Right forelimb (tissue), 1 donor: Measurements from ENCODE around the gene SHC3.

Experiments
- DNase-seq: peaks from one replicate; pipeline ENCODE4 v3.0.0-alpha.2; 2018

The SHC3 gene

GRCh38 chr9:89049646-89050045 is 129.0 kb downstream of the SHC3 start:
- no peak for DNase-seq

- no peak for DNase-seq
These were observed 130.0 kb downstream of the SHC3 start for GRCh38 chr9:89048616-89049015.

DNA sequence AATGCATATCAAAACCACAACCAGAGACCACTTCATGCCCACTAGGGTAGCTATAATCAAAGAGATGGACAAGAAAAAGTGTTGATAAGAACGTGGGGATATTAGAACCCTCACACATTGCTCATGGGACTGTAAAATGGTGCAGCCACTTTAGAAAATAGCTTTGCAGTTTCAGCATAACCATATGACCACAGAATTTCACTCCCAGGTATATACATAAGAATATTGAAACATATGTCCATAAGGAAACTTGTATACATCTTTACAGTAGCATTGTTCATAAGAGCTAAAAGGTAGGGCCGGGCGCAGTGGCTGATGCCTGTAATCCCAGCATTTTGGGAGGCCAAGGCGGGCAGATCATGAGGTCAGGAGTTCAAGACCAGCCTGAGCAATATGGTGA is 131.0 kb downstream of the SHC3 start:
- no peak for DNase-seq

- no peak for DNase-seq
These were observed 131.8 kb downstream of the SHC3 start for GRCh38 chr9:89046832-89047231.

- no peak for DNase-seq
These were observed 133.7 kb downstream of the SHC3 start for GRCh38 chr9:89044881-89045280.

DNA sequence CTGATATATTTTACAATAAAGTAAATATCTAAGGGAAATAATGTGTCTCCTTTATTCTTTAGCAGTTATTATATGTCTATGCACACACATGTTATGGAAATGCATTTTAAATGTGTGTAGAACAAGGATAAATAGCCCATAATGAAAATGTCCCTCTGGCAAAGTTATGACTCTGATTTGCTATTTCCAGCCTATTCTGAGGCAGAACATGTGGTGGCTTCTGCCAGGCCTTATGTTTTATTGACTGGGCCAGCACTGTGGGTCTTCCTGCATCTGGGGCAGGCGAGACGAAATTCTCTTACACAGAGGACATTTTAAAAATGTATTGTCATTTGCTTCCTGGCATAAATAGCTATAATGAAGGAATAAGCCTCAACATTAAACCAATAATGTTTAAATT is 134.5 kb downstream of the SHC3 start:
- no peak for DNase-seq

GRCh38 chr9:89042984-89043383 is 135.6 kb downstream of the SHC3 start:
- no peak for DNase-seq

- DNase-seq: no peak
These were observed 139.0 kb downstream of the SHC3 start for GRCh38 chr9:89039664-89040063.

DNA sequence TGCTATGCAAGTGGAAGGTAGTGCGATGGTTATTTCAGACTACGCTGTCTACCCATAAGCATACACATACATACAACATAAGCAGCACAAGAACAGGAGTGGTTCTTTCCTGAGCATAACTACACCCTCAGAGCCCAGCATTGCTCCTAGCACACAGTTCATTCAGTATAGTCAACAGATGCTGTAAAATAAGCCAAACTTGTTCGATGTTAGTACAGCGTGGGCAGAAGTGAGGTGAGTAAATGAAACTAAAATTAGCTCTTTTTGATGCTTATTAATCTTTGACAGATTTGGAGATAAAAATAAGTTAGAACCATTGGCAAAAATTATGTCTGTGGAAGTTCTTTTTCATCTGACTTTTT is 139.5 kb downstream of the SHC3 start:
- no peak for DNase-seq

DNA sequence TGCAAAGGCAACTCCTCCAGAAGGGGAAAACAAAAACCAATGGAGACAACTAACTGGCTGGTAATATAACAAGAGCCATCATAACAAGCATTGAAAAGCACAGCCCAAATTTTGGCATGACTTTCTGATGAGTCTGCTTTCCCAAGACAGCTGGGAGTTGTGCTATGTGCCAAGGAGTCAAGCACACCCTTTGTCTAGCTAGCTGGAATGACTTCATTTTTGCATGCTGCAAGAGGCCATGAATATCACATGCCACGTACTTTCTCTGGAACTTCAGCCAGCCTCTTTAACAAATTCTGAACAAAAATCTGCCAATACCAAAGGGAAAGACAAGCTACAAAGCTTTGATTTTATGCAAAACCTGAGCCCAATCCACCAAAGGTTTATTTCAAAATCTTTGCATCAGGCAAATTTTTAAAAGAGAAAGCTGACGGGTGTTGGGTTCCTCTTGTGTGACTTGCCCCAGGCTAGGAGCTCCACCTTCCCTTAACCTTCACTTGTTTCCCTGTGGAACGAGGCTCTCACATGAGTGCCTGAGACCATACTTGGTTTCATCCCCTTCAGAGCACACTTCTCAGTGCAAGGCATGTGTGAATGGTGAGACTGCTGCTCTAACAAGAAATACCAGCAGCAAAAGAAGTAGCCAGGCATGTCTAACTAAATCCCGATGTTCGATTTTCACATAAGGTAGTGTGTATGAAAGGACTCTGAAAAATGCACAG is 140.1 kb downstream of the SHC3 start:
- DNase-seq: no peak

DNA sequence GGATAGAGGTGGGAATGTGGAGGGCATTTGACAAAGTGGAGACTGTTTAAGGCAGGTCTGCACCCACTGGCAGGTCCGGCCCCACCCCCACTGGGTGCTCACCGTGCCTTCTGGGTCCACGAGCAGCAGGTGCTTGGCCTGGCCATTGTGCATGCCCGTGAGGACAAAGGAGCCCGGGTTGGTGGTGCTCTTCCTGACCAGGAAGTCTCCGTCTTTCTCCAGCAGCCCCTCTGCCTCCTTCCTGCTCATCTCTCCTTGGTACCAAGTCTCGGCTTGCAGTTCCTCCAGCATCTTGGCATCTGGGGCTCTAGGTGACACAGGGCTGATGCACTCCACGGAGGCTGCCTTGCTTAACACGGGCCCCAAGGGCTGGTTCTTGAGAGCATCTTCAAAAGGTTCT is 140.7 kb downstream of the SHC3 start:
- no peak for DNase-seq

- DNase-seq: no peak
These were observed 141.3 kb downstream of the SHC3 start for GRCh38 chr9:89037346-89037745.

GRCh38 chr9:89036891-89037290 is 141.7 kb downstream of the SHC3 start:
- no peak for DNase-seq

DNA sequence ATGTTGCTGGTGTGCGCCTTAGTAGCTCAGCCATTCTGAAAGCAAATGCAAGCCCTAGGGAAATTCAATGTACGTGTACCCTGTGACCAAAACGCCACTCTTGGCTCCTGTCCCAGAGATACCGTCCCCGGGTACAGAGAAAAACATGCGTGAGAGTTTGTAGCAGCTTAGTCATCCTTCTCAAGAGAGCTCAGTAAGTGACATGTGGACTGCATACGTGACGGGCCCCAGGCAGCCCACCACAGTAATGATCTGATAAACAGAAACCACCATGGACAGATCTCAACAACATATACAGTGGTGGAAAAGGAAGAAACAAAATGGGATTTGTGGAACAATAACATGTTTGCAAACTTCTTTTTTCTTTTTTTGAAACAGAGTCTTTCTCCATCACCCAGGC is 142.2 kb downstream of the SHC3 start:
- no peak for DNase-seq

- DNase-seq: no peak
These were observed 146.0 kb downstream of the SHC3 start for GRCh38 chr9:89032661-89033060.

GRCh38 chr9:89032173-89032572 is 146.4 kb downstream of the SHC3 start:
- DNase-seq: no peak

GRCh38 chr9:89029788-89030187 is 148.8 kb downstream of the SHC3 start:
- DNase-seq: no peak

DNA sequence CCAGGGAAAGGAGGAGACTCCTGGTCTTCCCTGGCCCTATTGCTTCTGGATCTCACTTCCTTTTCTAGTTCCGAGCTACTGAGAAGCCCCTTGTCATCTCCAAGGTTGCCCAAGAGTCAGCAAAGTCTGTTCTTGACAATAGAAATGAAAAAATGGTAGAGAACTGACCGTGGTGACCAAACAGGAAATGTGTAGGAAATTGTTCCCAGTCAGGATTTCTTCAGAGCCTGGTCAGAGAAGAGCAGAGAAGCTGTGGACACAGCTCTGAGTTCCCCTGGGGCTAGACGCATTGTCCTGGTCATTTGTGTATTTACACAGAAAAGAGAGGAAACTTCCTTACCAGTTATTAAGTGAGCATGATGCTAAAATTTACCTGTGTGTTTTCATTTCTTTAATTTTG is 151.7 kb downstream of the SHC3 start:
- DNase-seq: no peak

DNA sequence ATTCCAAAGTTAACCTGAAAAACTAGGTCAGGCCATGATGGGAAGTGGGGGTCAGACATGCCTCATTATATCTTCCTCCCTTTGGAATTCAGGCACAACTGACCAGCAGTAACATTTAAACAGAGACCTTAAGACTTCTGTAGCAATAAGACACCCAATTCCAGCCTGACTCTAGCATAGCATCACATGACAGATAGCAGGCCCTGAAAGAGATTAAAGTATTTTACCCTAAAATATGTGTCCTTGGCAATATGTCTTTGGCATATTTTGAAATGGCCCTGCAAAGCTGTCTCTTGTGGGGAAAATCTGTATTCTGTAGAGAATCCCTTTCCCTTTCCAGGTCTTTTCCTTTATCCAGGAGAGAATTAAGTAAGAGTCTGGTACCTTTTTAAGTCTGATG is 153.1 kb downstream of the SHC3 start:
- no peak for DNase-seq

GRCh38 chr9:89024727-89025126 is 153.9 kb downstream of the SHC3 start:
- DNase-seq: no peak

- DNase-seq: no peak
These were observed 154.9 kb downstream of the SHC3 start for GRCh38 chr9:89023740-89024139.

GRCh38 chr9:89022902-89023301 is 155.7 kb downstream of the SHC3 start:
- no peak for DNase-seq

- no peak for DNase-seq
These were observed 156.4 kb downstream of the SHC3 start for GRCh38 chr9:89022001-89022759.

- no peak for DNase-seq
These were observed 157.3 kb downstream of the SHC3 start for GRCh38 chr9:89021154-89021803.
